Activated CD8-positive, alpha-beta memory T cell treated with anti-CD3 and anti-CD28 coated beads for 1 hour (primary cell): Measurements from ENCODE around the gene CIITA.
A peak's percentile ranks its signal among the peaks of the same experiment; 100 is the strongest.
"Not testable (repeated sequence)": the region's sequence is repeated elsewhere in the genome, so short reads cannot be mapped to it uniquely, and the experiment has no call there.

Experiments
- DNase-seq, 2 donors: peaks; one replicate each; pipeline ENCODE4 v3.0.0-alpha.2; 2020; ENCODE audit warnings: low read depth in 1 of 2; ENCODE audit errors: extremely low read depth in 1 of 2

Gene CIITA

DNA sequence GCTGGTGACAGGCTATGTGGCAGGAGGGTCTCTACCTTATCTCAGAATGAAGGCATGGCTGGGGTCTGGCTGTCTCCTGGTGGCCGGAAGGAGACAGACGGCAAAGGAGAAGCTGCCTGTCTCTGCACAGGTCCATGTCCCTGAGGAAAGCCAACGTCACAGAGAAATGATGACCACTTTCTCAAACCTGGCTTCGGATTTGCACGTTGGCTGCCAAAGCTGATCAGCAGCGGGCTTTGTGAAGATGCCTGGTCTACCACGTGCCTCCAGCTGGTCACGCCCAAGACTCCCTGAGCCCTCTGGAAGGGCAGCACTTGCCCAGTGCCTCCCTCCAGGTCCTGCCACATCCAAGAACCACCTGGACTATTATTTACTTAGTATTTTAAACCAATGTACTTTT lies 56.9 kb downstream of the CIITA start:
- no peak for DNase-seq

DNA sequence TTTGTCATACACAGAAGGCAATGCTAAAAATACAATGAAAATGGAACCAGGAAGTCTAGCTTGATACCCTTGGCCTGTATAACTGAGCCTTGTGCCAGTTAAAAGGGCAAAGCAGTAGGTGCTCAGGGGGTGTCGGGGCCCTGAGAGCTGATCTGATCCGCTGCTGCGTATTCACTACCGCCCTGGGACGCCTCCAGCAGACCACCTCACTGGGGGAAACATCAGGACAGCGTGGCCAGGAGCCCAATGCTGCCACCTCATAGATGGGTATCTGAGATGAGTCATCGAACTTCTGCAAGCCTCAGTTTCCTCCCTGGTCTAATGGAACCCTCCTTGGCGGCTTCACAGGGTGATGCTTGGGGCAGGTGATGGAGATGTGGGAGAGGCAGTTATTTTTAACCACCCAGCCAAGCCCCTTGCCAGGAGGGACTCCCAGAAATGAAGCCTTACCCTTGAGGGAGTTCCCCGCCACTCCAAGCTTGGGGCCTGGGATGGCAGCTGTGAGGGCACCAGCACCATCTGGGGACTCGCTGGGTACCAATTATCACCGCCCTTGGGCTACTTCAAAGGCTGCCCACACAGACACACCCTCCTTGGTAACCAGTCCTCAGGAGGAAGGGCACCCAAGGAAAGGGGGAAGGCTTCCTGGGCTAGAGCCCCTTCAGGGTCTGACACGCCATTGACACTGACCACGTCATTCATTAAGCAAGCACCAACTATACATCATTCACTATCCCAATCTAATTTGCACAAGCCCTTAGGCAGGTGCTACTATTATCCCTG lies 57.5 kb downstream of the CIITA start:
- DNase-seq = no peak

DNA sequence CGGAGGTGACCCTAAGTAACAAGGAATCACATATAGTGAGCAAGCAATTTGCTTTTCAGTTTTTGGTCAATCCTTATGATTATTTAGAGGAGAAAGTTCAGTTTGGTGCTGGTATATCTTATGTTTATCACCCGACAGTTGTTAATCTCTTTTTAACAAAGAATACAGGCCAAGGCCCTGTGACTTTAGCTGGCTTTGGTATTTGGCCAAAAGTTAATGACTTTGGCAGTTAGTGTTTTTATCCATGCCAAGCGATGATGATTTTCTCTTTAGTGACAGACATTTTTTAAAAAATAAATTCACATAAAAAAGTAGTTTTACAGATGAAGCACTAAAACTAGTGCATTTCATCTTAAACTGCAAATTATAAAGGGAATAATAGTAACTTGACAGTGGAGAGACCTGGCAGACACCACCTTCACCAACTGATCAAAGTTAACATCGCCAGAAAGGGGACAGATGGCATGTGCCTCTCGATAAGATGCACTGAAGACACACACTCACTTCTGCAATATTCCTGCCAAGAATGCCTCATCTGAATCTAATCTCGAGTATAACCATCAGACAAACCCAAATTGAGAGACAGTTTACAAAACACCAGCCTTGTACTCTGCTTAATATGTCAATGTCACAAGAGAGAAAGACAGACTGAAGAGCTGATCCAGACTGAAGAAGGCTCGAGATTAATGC lies 58.4 kb downstream of the CIITA start:
- DNase-seq = no peak

DNA sequence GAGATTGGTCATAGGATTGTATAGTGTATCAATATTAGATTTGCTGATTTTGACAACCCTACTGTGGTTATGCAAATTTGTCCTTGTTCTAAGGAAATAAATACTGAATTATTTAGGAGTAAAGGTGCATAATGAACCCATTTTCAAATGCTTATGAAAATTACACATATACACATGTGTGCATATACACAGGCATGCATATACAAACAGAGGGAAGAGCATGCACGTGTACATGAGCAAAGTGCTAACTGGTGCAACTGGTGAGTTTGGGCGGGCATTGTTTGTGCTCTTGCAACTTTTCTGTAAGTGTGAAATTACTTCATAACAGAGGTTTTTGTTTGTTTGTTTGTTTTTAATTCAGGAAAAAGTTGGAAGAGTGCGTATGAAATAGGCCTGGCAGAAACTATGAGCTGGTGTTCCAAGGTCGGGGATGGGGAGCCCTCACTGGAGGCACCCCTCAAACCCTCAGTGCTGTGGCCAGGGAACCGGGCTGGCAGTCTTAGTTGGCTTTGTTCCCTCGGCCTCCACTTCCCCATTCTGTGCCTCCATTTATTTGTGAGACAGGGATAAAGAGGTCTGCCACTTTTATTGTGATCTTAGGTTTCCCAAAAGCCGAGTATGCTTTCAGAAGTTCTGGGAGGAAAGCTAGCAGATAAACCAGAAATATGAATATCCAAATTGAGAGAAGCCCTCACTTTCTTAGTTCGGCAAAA lies 59.4 kb downstream of the CIITA start:
- DNase-seq = no peak

DNA sequence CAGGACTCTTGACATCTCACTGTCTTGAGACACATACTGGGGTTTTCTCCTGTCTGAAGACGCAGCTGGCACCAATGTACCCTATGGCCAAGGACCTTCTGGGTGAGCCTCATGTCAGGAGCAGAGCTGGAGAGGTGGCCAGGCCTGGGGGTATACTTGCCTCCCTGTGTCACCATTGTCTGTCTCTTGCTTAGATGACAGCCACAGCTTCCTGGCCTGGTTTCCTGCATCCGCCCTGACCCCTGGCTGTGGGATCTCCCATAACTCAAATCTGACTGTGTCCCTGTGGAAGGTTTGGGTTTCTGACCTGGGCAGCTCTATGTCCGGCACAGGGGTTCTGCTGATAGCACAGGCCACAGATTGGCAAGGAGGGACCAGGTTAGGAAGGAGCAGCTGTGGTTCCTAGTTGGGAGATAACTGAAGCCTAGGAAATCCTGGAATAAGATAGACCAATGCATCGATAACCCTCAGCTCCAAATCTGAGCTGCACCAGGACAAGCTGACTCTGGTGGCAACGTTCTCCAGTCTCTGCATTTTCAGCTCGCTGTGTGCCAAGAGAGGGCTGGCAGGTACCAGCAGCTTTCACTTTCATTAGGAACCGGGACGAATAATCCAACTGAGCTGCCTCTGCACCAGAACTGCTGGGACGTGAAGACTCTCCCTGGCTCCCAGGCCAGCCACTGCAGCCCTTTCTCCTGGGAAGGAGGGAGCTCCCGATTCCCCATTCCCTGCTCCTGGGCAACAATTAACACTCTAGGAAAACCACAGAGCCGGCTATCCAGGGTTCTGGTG lies 60.3 kb downstream of the CIITA start:
- DNase-seq = no peak

DNA sequence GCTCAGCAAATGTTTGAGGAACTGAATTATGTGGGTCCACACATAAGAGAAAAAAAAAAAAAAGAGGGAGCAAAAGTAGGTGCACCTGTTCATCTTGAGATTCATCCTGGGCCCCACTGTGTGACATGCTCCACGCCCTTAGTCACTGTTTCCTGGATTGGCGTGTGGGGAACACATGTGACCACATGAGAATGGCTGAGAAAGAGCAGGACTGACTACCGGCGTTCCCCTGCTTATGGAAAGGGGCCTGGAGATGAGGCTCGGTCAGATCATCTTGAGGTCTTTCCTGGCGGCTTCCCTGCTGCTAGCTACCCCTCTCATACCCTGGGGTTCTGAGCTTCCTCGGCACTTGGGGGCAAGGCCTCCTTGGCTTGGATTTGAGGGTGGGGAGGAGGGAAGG lies 61.3 kb downstream of the CIITA start:
- no peak for DNase-seq

DNA sequence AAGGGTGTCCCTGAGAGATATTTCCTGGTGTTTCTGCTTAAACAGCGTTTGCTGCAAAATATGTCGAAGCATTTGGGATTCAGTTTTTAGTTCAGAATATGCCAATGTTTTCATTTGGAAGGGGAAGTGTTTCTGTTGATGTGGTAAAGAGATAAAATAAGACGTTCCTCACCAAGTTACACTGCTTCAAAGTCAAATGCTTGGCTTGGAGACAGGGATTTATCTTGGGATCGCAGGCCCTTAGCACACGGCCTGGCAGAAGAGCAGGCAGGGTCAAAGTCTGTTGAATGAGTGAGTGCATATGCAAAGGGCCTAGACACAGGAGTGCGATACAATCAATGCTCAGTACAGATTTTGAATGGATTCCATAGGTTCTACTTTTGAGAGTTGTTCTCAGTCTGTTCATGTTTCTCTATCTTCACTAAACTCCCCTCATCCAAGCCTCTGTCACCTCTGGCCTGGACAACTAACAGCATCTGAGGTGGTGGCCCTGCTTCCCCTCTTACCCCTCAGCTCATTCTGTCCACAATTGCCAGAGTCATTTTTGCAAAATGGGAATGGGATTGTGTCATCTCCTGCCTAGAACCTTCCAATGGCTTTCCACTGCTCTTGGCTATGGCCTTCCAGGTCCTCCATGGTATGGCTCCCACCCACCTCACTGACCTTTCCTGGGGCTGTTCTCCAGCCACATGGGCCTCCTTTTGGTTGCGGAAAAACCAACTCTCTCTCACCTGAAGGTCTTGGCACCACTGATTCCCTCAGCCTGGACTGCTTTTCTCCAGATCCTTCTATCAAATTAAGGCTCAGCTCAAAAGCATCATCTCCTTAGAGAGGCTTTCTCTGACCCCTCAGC lies 62.0 kb downstream of the CIITA start:
- no peak for DNase-seq

DNA sequence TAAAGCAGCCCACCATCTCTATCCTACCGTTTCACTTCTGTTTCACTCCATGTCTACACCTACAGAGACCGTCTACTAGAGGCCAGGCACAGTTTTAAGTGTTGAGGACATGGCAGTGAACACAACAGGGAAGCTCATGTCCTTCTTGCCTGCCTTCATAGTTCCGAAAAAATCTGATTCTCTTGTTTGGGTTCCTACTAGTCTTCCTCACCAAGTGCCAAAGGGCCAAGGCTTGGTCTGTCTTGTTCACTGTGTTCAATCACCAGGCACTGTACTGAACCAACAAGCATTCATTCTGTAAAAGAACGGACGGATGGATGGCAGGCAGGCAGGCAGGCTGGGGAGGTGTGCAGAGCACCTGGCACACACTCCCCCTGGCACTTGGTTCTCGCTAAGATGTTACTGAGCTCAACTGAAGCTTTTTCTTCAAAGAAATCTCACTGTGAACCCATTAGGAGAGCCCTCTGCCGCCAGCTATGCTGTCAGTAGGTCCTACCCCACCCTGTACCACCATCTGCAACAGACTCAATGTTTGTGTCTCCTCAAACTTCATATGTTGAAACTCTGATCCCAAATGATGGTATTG lies 62.7 kb downstream of the CIITA start:
- DNase-seq = no peak

DNA sequence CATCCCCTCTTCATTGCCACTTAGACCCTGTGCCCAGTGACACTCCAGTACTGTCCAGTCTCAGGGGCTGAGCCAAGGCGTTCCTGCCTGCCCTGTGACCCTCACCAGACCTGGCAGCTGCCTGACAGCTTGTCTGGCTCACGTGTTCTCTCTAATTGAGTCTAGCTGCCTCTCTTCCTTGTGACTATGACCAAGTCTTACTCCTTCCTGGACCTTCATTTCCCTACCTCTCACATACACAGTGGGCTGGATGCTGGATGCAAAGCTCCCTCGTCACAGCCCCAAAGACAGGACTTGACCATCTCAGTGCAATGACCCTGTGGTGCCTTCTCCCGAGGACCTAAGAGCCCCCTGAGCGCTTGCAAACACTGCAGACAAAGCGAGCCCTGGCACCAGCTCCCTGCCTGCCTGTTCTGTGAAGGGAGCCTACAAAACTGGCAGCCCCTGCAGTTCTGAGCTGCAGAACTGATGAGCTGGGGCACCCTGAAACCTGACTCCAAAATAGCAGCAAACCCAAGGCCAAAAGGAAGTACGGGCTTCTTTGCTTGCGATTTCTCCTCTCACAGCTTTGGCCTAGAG lies 63.6 kb downstream of the CIITA start:
- no peak for DNase-seq

DNA sequence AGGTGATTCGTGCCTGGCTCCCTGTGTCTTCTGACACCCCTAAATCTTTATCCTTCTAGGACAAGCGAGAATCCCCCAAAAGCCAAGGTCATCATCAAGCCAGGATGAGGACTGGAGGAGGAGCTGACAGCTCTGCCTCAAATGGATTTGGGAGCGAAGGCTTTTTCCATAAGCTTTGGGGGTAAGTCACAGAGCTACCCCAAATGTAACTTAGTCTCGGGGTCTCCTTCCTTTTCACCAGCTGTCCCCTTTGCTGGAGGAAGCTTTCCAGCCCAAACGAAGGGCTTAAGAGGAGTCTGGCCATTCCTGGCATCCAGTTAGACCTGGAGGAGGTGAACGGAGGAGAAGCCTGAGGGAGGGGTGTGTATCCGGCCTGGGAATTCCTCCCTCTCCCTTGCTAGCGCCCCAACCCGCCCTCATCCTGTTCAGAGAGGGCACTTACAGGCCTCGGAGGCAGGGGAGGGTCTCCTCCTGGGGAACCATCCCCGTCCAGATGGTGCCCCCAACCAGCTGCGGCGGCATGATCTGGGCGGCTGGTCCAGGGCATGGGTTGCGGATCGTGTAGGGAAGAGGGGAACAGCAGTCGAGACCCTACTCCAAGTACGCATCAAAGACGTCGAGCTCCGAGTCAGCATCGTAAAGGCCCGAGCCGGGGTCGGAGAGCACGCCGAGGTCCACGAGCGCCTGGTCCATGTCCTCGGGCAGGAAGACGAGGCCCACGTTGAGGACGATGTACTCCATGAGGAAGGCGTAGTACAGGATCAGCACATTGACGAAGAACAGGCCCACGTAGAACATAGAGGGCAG lies 64.3 kb downstream of the CIITA start:
- no peak for DNase-seq

DNA sequence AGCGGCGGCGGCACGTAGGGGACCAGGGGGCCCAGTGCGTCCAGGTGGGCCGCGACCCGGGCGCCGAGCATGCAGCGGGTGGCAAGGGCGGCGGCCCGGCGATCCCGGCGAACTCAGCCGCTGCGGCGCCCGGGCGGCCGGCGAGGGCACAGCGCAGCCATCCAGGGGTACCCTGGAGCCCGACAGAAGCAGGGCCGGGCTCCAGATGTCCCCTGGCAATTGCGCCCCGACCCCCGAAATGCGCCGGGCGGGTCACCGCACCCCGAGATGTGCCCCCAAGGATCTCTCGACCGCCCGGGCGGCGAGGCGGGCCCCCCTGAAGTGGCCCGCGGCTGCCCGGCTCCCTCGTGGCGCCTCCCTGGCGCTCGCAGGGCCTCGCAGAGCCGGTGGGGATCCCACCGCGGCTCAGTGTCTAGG lies 64.9 kb downstream of the CIITA start:
- not testable (repeated sequence) for DNase-seq

DNA sequence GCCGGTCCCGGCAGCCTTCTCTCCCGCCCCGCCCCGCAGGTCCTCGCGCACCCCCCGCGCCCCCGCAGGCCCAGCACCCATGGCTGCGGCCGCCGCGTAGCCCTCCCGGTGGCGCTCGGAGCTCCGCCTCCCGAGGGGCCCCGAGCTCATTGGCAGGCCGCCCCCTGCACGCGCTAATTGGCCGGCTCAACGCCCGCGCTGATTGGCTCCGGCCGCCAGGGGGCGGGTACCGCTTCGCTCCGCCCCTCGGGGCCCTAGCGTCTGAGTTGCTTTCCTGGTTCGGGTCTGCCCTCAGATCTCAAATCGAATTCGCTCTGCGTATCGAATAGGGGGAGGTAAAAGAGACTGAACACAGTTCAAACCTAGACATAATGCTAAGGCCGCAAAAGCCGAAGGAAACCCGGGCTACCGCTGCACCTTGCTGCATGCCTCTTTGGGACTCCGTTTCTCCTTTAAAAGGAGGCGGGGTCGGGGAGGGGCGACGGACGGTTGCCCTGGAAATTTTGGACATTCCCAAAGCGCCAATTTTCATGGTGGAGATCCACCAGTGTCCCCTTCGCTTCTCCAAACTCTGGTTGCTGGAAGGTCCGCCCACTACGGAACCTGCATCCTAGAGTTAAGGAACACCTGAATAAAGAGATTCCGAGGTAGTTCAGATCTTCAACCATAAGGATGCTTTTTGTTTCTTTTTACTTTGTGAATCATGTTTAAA lies 65.5 kb downstream of the CIITA start, which contains the start of gene DEXI:
DEXI (minus strand) TSS at position 117 of the 712 bp plus-strand sequence. CDS start 463 bp downstream, outside the sequence.
- DNase-seq = peak; percentile 77 to 94

DNA sequence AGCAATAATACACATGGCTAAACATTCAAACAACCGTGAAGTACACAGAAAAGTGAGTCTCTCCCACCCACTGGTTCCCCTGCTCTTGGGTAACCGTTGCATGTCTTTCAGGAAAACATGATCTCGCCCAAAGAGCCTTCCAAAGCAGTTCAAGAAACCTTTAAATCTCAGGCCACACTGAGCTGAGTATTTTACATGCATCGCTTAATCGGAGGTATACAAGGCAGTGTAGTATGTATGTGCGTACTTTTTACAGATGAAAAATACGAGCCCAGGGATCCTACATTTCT lies 66.0 kb downstream of the CIITA start:
- DNase-seq = no peak

DNA sequence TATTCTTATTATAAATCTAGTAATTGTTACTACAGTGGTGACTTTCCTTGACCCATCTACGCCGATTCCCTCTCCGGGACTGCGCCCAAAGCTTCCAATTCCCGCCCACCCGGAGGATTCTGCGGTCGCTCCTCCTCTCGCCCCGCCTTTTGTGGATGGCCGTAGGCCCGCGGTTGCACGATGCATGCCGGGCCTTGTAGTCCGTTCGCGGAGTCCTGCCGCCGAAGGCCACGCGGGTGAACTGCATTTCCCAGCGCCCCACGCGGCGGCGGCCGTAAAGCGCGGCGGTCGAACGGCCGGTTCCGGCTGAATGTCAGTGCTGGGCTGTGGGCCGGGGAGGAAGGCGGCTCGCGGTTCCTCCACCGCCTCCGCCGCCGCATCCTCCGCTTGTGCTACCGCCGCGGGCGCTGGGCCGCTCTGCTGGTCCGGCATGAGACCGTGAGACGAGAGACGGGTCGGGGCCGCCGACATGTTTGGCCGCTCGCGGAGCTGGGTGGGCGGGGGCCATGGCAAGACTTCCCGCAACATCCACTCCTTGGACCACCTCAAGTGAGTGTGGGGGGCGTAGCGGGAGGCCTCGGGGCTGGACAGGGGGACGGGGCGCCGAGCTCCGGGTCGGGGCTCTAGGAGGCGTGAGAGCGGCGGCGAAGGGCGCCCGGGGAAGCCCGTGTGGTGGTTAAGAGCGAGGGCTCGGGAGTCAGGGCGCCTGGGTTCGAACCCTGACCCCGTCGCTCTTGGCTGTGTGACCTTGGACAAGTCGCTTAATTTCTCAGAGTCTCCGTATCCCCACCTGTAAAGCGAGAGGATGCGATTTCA lies 67.5 kb downstream of the CIITA start, which contains the start of gene CLEC16A:
CLEC16A (plus strand) TSS at position 316 of the 816 bp plus-strand sequence; CDS start at position 470, 154 bp downstream.
- peak; percentile 81 to 91 for DNase-seq

DNA sequence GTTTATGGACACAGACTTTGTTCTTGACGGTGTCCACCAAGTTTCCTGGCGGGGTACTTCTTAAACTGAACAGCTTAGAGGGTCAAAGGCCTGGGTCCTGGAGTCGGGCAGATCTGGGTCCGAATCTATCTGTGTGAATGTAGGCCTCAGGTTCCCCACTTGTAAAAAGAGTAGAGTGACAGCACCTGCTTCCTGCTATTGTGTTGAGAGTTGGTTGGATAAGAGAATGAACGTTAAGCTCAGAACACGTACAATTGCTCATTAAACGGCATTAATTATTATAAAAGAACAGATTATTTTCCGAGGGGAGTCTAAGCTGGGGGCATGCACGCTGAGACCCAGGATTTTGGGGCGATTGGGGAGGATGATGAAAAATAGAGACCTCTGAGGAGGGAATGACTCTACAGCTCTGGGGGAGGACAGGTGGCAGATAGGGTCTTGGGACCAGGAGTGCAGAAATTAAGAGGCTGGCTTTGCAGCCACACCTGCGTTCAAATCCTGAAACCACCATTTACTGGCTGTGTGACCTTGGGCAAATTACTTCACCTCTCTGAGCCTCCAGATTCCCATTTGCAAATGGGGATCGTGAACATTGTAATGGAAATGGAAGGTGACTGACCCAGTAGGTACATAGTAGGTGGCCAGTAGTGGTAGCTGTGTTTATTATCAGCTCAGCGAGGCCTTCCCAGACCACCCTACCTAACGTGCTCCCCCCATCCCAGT lies 68.2 kb downstream of the CIITA start:
- DNase-seq = no peak

DNA sequence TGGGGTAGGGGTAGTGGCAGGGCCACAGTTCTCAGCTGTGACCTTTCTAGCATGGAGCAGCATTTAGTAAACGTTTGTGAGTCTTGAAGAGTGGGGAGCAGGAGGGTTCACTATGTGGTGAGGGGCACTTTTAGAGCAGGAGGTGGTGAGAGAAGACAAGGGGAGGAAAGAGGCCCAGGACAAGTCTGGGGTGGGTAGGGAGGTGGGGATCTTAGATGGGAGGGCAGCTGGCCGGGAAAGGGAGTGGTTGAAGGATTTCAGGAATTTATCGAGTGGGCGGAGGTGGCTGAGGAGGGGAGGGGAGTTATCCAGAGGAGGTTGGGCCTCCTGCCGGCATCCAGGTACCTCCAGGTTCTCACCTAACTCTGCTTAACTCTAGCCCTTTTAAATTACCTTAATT lies 69.3 kb downstream of the CIITA start:
- DNase-seq = no peak
